22Rv1 (cell line): ENCODE data around the gene SDHB.

ENCODE experiments used
- H3K27ac ChIP-seq: fragments of 450-650 bp; 2 replicates; pipeline ENCODE4 v1.5.1; 2017
- ZFX ChIP-seq: fragments of 450-650 bp; IDR thresholded peaks from 2 replicates; pipeline ENCODE4 v1.6.1; 2017; ENCODE audit warnings: antibody characterized with exemption, borderline replicate concordance
- TF ChIP-seq, protein P1 (sequence below): fragments of 450-650 bp; IDR thresholded peaks from 2 replicates; pipeline ENCODE4 v1.5.1; 2017; ENCODE audit warnings: mild to moderate bottlenecking

The SDHB gene

DNA sequence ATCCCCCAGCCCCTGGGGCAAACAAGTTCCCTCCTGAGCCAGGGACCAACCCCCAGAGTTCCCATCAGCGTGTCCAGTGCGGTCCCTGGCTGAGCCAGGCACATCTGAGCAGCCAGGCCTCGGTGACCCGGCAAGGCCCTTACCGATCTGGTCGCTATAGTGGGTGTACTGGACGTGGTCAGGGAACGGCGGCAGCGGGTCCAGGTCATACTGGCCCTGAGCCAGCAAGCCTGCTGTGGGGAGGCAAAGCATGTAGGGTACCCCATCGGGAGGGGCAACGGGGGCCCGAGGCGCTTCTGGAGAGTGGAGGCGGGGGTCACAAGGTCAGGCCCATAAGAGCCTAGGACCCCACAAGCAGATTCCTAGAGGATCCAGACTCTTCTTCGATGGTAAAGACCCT, 76.9 kb downstream of the SDHB start:
- no peak overlapping the region for H3K27ac ChIP-seq
- TF ChIP-seq ZFX = no peak
- TF ChIP-seq, protein P1, sequence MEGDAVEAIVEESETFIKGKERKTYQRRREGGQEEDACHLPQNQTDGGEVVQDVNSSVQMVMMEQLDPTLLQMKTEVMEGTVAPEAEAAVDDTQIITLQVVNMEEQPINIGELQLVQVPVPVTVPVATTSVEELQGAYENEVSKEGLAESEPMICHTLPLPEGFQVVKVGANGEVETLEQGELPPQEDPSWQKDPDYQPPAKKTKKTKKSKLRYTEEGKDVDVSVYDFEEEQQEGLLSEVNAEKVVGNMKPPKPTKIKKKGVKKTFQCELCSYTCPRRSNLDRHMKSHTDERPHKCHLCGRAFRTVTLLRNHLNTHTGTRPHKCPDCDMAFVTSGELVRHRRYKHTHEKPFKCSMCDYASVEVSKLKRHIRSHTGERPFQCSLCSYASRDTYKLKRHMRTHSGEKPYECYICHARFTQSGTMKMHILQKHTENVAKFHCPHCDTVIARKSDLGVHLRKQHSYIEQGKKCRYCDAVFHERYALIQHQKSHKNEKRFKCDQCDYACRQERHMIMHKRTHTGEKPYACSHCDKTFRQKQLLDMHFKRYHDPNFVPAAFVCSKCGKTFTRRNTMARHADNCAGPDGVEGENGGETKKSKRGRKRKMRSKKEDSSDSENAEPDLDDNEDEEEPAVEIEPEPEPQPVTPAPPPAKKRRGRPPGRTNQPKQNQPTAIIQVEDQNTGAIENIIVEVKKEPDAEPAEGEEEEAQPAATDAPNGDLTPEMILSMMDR = no peak

DNA sequence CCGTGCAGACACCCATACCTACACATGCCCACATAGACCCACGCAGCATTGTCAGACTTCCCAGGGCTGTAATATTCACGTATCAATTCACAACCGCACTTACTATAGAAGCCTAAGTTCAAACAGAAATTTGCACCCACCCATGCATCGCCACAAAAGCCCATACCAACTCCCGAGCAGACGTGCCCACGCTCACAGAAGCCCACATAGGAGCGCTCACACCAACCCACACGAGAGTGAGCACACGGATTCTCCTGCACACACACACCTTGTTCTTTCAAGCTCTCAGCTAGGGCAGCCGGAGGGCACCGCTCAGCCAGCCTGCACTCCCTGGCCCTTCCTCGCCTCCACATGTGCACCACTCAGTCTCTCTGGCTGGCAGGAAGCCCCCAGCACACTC, 78.0 kb downstream of the SDHB start:
- TF ChIP-seq, protein P1 = no peak
- TF ChIP-seq ZFX = no peak
- H3K27ac ChIP-seq = no peak overlapping the region

DNA sequence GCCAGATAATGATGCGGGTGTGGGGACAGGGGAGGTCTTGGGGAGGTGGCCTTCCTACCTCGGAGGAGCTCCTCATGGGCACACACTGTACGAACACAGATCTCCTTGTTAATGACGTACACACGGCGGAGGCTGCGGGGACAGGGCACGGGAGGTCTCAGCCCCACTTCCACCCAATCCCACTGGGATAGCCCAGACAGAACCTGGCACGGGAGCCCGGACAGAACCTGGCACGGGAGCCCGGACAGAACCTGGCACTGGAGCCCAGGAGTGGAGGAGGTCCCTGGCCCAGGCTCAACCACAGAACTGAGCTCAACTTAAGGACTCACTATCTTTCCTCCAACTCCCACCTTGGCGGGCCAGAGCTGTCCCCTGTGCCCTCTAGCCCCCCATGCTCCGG, 78.6 kb downstream of the SDHB start:
- H3K27ac ChIP-seq = no peak overlapping the region
- TF ChIP-seq, protein P1 = no peak
- TF ChIP-seq ZFX = no peak

DNA sequence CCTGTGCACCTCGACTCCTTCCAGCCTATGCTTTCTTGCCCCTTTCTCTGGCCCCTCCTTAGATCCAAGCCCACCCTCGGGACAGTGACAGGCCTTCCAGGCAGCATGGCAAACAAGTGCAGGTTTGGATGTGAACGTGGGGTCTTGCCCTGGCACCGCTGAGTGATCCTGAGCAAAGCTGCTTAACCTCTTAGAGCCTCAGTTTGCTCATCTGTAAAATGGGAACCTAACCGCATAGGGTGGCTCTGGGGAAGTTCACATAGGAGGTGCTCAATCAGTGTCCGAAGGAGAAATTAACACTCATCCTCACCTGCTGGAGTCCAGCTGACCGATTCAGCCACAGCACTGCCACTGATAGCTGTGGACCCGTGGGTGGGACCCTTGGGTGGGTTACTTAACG, 80.6 kb downstream of the SDHB start:
- H3K27ac ChIP-seq = no peak overlapping the region
- no peak for TF ChIP-seq ZFX
- TF ChIP-seq, protein P1 = no peak

DNA sequence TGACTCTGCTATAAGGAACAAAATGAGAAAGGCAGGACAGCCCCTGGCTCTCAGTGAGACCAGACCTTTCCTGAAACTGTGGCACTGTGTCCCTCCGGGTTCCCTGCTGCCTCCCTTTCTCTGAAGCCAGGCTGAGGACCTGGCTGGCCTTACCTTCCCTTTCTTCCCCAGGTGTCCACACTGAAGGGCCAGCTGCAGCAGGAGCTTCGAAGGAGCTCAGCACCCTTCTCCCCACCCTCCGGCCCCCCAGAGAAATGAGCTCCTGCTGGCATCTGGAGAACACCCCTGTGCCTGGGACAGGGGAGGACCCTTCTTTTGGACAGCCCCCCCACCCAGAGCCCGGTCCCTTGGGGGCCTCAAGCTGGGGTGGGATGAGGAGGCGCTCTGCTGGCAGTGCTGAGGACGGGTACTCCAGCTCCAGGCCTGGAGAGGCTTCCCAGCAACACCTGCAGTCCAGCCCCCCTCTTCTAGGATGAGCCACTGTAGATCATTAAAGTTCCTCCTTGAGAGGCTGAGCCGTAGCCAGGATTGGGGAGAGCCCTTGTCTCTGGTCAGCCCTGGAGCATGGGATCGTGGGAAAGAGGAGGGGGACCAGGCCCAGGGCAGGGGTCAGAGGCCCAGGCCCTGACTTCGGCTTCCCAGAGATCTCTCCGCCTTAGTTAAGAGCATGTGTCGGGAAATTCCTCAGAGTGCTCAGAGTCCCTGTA, 81.5 kb downstream of the SDHB start:
- no peak overlapping the region for H3K27ac ChIP-seq
- TF ChIP-seq, protein P1 = no peak
- no peak for TF ChIP-seq ZFX

DNA sequence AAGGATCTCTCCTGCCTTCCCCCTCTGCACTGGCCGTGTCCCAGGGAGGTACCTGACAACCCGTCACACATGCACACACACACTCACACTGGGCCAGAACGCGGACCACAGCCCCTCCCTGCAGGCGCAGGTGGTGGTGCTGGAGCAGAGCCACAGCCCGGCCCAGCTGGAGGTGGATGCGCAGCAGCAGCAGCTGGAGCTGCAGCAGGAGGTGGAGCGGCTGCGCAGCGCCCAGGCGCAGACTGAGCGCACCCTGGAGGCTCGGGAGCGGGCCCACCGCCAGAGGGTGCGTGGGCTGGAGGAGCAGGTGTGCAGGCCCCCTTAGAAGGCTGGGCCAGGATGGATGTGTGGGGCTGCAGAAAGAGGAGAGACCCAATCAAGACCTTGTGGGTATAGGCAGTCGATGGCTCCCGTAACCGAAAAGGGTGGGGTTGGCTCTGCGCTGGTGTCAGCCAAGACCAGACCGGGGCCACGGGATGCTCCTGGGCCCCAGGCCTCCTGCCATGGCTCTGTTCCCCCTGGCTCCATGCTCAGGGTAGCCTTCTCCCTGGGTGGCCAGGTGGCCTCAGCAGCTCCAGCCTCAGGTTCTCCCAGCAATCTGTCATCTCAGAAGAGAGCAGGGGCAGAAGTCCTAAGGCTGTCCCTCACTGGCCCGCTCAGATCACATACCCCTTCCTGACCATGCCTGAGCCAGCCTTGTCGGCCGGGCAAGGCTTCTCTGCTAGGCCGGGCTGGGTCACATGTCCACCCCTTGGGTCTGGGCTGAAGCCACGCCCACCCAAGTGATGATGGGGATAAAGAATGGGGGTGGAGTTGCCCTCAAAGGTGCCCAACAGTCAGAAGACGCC, 82.3 kb downstream of the SDHB start:
- no peak for TF ChIP-seq ZFX
- TF ChIP-seq, protein P1 = no peak
- no peak overlapping the region for H3K27ac ChIP-seq

DNA sequence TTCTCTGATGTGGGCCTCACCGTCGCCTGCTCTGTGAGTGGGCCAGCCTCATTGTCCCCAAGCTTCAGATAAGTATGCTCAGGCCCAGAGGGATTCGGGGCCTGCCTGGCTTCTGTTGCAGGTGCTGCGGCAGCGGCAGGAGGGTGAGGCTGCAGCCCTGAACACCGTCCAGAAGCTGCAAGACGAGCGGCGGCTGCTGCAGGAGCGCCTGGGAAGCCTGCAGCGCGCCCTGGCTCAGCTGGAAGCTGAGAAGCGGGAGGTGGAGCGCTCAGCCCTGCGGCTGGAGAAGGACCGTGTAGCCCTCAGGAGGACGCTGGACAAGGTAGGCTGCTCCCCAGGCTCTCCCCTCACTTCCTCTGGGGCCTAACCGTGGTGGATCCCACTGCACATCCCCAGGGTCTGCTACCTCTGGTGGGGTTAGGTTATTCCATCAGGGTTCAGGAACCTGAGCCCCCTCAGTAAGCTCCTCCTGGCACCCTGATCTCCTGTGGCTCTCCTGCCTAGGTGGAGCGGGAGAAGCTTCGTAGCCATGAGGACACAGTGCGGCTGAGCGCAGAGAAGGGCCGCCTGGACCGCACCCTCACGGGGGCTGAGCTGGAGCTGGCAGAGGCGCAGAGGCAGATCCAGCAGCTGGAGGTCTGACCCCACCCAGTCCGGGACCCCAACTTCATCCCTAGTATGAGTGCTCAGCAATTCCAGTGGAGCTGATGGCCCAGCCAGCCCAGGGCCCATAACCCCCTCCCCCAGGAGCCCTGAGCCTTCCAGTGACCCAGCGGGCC, 83.5 kb downstream of the SDHB start:
- TF ChIP-seq, protein P1 = no peak
- no peak overlapping the region for H3K27ac ChIP-seq
